IMR-90 (cell line): ENCODE data around the gene PSMA4. TPM values are rescaled to one million over a fixed set of nuclear protein-coding genes. Genes with fewer than 3 reads are reported as not detected.
A peak's percentile ranks its signal among the peaks of the same experiment; 100 is the strongest.

Experiments
- ATAC-seq: fragments of 200-7000 bp; cut with Tn5 transposase; 2 replicates; pipeline ENCODE4 v1.9.1; 2020; ENCODE audit warnings: low read depth, mild to moderate bottlenecking, moderate library complexity
- BruUV-seq: library from RNA; stranded (reverse); fragments of 400-500 nt; replicated peaks from 2 replicates; lab custom pipeline; 2021; lab: Mats Ljungman, UMichigan
- CTCF ChIA-PET: fragments of 300-600 bp; formaldehyde crosslinking; extraction: SDS; loops from one replicate; lab custom pipeline; 2021; ENCODE audit warnings: antibody characterized with exemption; lab: Yijun Ruan, JAX
- POLR2A ChIA-PET: fragments of 300-600 bp; sonication (Branson Sonifier 250); formaldehyde crosslinking; loops from one replicate; lab custom pipeline; 2022; ENCODE audit warnings: antibody characterized with exemption; ENCODE audit not compliant: unreplicated experiment; lab: Charles Lee
- DNase-seq: peaks from one replicate; pipeline ENCODE4 v3.0.0; 2013
- H2AFZ ChIP-seq: replicated peaks from 2 replicates; pipeline ENCODE3; 2013; ENCODE audit warnings: low read length, mild to moderate bottlenecking; ENCODE audit not compliant: poor library complexity
- H2AK5ac ChIP-seq: 2 replicates; pipeline ENCODE4 v1.6.1; 2013; ENCODE audit warnings: low read depth, low read length, inconsistent platforms
- H2AK9ac ChIP-seq: replicated peaks from 2 replicates; pipeline ENCODE3; 2013; ENCODE audit warnings: mild to moderate bottlenecking, low read depth, low read length, moderate library complexity; ENCODE audit not compliant: poor library complexity
- H2BK120ac ChIP-seq: 2 replicates; pipeline ENCODE4 v1.6.1; 2013; ENCODE audit warnings: low read depth, low read length, inconsistent platforms
- H2BK15ac ChIP-seq: 3 replicates; pipeline ENCODE4 v1.6.1; 2013; ENCODE audit warnings: low read depth, low read length, inconsistent platforms
- H2BK20ac ChIP-seq: 2 replicates; pipeline ENCODE4 v1.6.1; 2013; ENCODE audit warnings: low read depth, mild to moderate bottlenecking, inconsistent platforms, low read length, moderate library complexity
- H2BK5ac ChIP-seq: 2 replicates; pipeline ENCODE4 v1.6.1; 2013; ENCODE audit warnings: mild to moderate bottlenecking, low read depth, low read length, inconsistent platforms; ENCODE audit not compliant: poor library complexity, severe bottlenecking
- H3K14ac ChIP-seq: replicated peaks from 2 replicates; pipeline ENCODE4 v1.6.1; 2013; ENCODE audit warnings: low read depth, low read length, inconsistent platforms
- H3K18ac ChIP-seq: 2 replicates; pipeline ENCODE4 v1.6.1; 2013; ENCODE audit warnings: low read depth, low read length, control low read depth
- H3K23ac ChIP-seq: 2 replicates; pipeline ENCODE4 v1.6.1; 2013; ENCODE audit warnings: low read depth, low read length, inconsistent platforms
- H3K27ac ChIP-seq: 2 replicates; pipeline ENCODE4 v1.5.1; 2013; ENCODE audit warnings: mild to moderate bottlenecking, control low read depth, low read length; ENCODE audit not compliant: insufficient read depth
- H3K27me3 ChIP-seq: 2 replicates; pipeline ENCODE4 v1.6.1; 2013; ENCODE audit warnings: low read length; ENCODE audit not compliant: control insufficient read depth, insufficient read depth
- H3K36me3 ChIP-seq: 2 replicates; pipeline ENCODE4 v1.6.1; 2013; ENCODE audit warnings: low read length, mixed read lengths; ENCODE audit not compliant: control insufficient read depth, insufficient read depth
- H3K4ac ChIP-seq: 2 replicates; pipeline ENCODE4 v1.6.1; 2013; ENCODE audit warnings: low read depth, low read length, inconsistent platforms
- H3K4me1 ChIP-seq: 2 replicates; pipeline ENCODE4 v1.6.1; 2013; ENCODE audit warnings: low read length, mixed read lengths; ENCODE audit not compliant: control insufficient read depth, insufficient read depth
- H3K4me2 ChIP-seq: 2 replicates; pipeline ENCODE4 v1.6.1; 2013; ENCODE audit warnings: low read depth, mild to moderate bottlenecking, control low read depth, low read length, moderate library complexity
- H3K4me3 ChIP-seq: 2 replicates; pipeline ENCODE4 v1.5.1; 2013; ENCODE audit warnings: low read depth, mild to moderate bottlenecking, control low read depth, low read length, moderate library complexity; ENCODE audit not compliant: insufficient read depth
- H3K56ac ChIP-seq: 2 replicates; pipeline ENCODE4 v1.6.1; 2013; ENCODE audit warnings: low read length, inconsistent platforms; ENCODE audit not compliant: insufficient read depth; ENCODE audit errors: extremely low read depth
- H3K79me1 ChIP-seq, 2 experiments: 2 replicates each; pipeline ENCODE4 v1.6.1; 2013; ENCODE audit warnings: low read length in 2 of 2, inconsistent platforms in 1 of 2, low read depth in 1 of 2
- H3K9ac ChIP-seq: 2 replicates; pipeline ENCODE4 v1.6.1; 2013; ENCODE audit warnings: low read depth, low read length, control low read depth
- H3K9me1 ChIP-seq: 2 replicates; pipeline ENCODE4 v1.6.1; 2013; ENCODE audit warnings: low read length, inconsistent platforms; ENCODE audit not compliant: insufficient read depth
- H3K9me3 ChIP-seq: 2 replicates; pipeline ENCODE4 v1.6.1; 2013; ENCODE audit warnings: low read length; ENCODE audit not compliant: control insufficient read depth, insufficient read depth
- H4K20me1 ChIP-seq: 2 replicates; pipeline ENCODE4 v1.6.1; 2013; ENCODE audit warnings: low read length, inconsistent platforms; ENCODE audit not compliant: insufficient read depth
- H4K5ac ChIP-seq: 2 replicates; pipeline ENCODE4 v1.6.1; 2013; ENCODE audit warnings: mild to moderate bottlenecking, low read depth, low read length, control low read depth
- H4K8ac ChIP-seq, 2 experiments: 2 replicates each; pipeline ENCODE4 v1.6.1; 2013; ENCODE audit warnings: low read depth in 2 of 2, low read length in 2 of 2, control low read depth in 1 of 2, inconsistent platforms in 1 of 2
- H4K91ac ChIP-seq: 2 replicates; pipeline ENCODE4 v1.6.1; 2013; ENCODE audit warnings: low read depth, low read length, inconsistent platforms; ENCODE audit not compliant: insufficient read depth
- CHD1 ChIP-seq: IDR thresholded peaks from 2 replicates; pipeline ENCODE4 v1.6.1; 2012; ENCODE audit warnings: low read depth, low read length, improper control_type of control experiment
- FOS ChIP-seq: fragments of 150-350 bp; IDR thresholded peaks from 2 replicates; pipeline ENCODE4 v1.6.1; 2016; ENCODE audit warnings: low read depth, low read length
- MAFK ChIP-seq: IDR thresholded peaks from 2 replicates; pipeline ENCODE4 v1.6.1; 2012; ENCODE audit warnings: low read depth, low read length, improper control_type of control experiment
- MAZ ChIP-seq: IDR thresholded peaks from 2 replicates; pipeline ENCODE4 v1.6.1; 2012; ENCODE audit warnings: low read depth, mild to moderate bottlenecking, low read length, improper control_type of control experiment, moderate library complexity, borderline replicate concordance
- MXI1 ChIP-seq: IDR thresholded peaks from 2 replicates; pipeline ENCODE4 v1.6.1; 2012; ENCODE audit warnings: low read depth, mild to moderate bottlenecking, low read length, moderate library complexity, borderline replicate concordance
- NFE2L2 ChIP-seq: fragments of 150-350 bp; IDR thresholded peaks from 2 replicates; pipeline ENCODE4 v1.6.1; 2016; ENCODE audit warnings: low read depth, mild to moderate bottlenecking, low read length
- POLR2A ChIP-seq: IDR thresholded peaks from 2 replicates; pipeline ENCODE4 v1.6.1; 2012; ENCODE audit warnings: mild to moderate bottlenecking, low read depth, low read length
- RAD21 ChIP-seq: IDR thresholded peaks from 2 replicates; pipeline ENCODE4 v1.6.1; 2012; ENCODE audit warnings: low read length, improper control_type of control experiment
- SMC3 ChIP-seq: fragments of 150-350 bp; IDR thresholded peaks from 2 replicates; pipeline ENCODE4 v1.6.1; 2016; ENCODE audit warnings: low read depth, mild to moderate bottlenecking, antibody characterized with exemption, low read length, moderate library complexity
- WGBS, 2 experiments: methylation state at CpG; one replicate each; pipeline versions ENCODE4 v1.1.5 to v1.1.7; 2013; ENCODE audit warnings: missing lambda C conversion rate in 2 of 2; ENCODE audit not compliant: insufficient read length in 1 of 2; ENCODE audit errors: extremely low coverage in 2 of 2; 5-methylcytosine and 5-hydroxymethylcytosine counted together
- dilution Hi-C: fragments of 300-500 bp; cut with HindIII; formaldehyde crosslinking; loops from one replicate; pipeline ENCODE4 v1.14.3; 2018; ENCODE audit warnings: low sequenced_read_pairs; ENCODE audit not compliant: unreplicated experiment
- in situ Hi-C: fragments of 300-500 bp; cut with MboI; formaldehyde crosslinking; loops from 3 replicates; pipeline ENCODE4 v1.14.3; 2019; ENCODE audit warnings: low sequenced_read_pairs, inconsistent platforms, mixed read lengths
- intact Hi-C: fragments of 100-400 bp; cut with micrococcal nuclease; formaldehyde crosslinking; loops from 2 replicates; pipeline ENCODE4 v1.10.0; 2022
- polyA plus RNA-seq, 3 experiments: library from polyadenylated mRNA; depleted of rRNA; stranded (reverse); fragments of >200 nt; gene quantifications; 2 replicates each; pipeline ENCODE4 v1.2.3, GENCODE V29; 2012; ENCODE audit warnings: low replicate concordance in 1 of 3
- total RNA-seq: library from RNA; depleted of rRNA; stranded (reverse); fragments of >200 nt; gene quantifications from 2 replicates; pipeline ENCODE4 v1.2.3, GENCODE V29; 2012
- TF ChIP-seq, protein P1 (sequence below): fragments of 150-350 bp; IDR thresholded peaks from 2 replicates; pipeline ENCODE4 v1.6.1; 2017; ENCODE audit warnings: mild to moderate bottlenecking, antibody characterized with exemption, low read length, low read depth
- TF ChIP-seq, protein P2 (sequence below): conservative IDR thresholded peaks from 2 replicates; pipeline ENCODE4 v1.5.1; 2012; ENCODE audit warnings: mild to moderate bottlenecking, low read depth, low read length, improper control_type of control experiment
- TF ChIP-seq, protein P3 (sequence below): fragments of 150-350 bp; IDR thresholded peaks from 2 replicates; pipeline ENCODE4 v1.6.1; 2016; ENCODE audit warnings: low read depth, mild to moderate bottlenecking, low read length, moderate library complexity, borderline replicate concordance

PSMA4 gene
- total and polyA plus RNA-seq, 2 of the 4 experiments (the other 2 are of a cell fraction), result 208 to 239 TPM

DNA sequence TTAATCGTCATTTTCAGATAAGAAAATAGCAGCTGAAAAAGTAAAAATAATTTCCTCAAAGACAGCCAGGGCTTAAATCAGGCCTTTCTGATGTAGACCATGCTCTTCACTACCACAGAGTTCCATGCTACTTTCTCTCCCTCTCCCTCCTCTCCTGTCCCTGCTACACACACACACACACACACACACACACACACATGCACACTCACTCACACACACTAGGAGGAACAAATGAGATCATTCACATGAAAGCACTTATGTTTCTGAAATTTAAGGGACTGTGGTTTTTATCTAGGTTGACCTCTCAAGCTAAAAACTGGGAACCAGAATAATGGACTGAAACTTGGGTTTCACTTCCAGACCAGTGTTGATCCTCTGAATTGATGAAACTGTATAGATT, 4.1 kb upstream of the PSMA4 start:
- Histone ChIP-seq H3K9ac (no peak overlapping the region), H2BK120ac (no peak overlapping the region), H3K79me1 (peaks cover 4 to 9% of the 10 kb centered on the region in 2 experiments; a peak in 3 of 4 replicates), H3K56ac (no peak overlapping the region), H3K9me3 (no peaks in the 10 kb centered on the region), H4K91ac (no peak overlapping the region), H2AK5ac (no peak overlapping the region), H3K23ac (no peak overlapping the region), H4K8ac (no peak overlapping the region), H3K4me3 (no peak overlapping the region), H3K36me3 (no peaks in the 10 kb centered on the region), H4K5ac (no peak overlapping the region), H2AK9ac (no peak overlapping the region), H3K4me1 (no peaks in the 10 kb centered on the region), H3K27ac (no peak overlapping the region), H4K20me1 (peaks cover 5% of the 10 kb centered on the region; the same call in 1 of the 2 replicates), H2BK20ac (no peak overlapping the region), H3K4ac (no peak overlapping the region), H2AFZ (no peak overlapping the region), H3K4me2 (no peak overlapping the region), H3K14ac (no peak overlapping the region), H3K27me3 (no peaks in the 10 kb centered on the region), H2BK15ac (no peak overlapping the region), H3K18ac (no peak overlapping the region), H3K9me1 (0 out of 2 replicates have a peak, but pooled peaks cover 2% of the 10 kb centered on the region), H2BK5ac (no peak overlapping the region)
- BruUV-seq, result no TSS peak
- no CpG with 5 or more reads among the region's 1 CpG for WGBS, 2 experiments
- TF ChIP-seq CHD1 (no peak), NFE2L2 (no peak), FOS (no peak), SMC3 (no peak), MAFK (no peak), POLR2A (no peak), RAD21 (no peak), MAZ (no peak), MXI1 (no peak)
- TF ChIP-seq, protein P1, sequence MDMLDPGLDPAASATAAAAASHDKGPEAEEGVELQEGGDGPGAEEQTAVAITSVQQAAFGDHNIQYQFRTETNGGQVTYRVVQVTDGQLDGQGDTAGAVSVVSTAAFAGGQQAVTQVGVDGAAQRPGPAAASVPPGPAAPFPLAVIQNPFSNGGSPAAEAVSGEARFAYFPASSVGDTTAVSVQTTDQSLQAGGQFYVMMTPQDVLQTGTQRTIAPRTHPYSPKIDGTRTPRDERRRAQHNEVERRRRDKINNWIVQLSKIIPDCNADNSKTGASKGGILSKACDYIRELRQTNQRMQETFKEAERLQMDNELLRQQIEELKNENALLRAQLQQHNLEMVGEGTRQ, result no peak
- TF ChIP-seq, protein P2, sequence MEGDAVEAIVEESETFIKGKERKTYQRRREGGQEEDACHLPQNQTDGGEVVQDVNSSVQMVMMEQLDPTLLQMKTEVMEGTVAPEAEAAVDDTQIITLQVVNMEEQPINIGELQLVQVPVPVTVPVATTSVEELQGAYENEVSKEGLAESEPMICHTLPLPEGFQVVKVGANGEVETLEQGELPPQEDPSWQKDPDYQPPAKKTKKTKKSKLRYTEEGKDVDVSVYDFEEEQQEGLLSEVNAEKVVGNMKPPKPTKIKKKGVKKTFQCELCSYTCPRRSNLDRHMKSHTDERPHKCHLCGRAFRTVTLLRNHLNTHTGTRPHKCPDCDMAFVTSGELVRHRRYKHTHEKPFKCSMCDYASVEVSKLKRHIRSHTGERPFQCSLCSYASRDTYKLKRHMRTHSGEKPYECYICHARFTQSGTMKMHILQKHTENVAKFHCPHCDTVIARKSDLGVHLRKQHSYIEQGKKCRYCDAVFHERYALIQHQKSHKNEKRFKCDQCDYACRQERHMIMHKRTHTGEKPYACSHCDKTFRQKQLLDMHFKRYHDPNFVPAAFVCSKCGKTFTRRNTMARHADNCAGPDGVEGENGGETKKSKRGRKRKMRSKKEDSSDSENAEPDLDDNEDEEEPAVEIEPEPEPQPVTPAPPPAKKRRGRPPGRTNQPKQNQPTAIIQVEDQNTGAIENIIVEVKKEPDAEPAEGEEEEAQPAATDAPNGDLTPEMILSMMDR, result no peak
- TF ChIP-seq, protein P3, sequence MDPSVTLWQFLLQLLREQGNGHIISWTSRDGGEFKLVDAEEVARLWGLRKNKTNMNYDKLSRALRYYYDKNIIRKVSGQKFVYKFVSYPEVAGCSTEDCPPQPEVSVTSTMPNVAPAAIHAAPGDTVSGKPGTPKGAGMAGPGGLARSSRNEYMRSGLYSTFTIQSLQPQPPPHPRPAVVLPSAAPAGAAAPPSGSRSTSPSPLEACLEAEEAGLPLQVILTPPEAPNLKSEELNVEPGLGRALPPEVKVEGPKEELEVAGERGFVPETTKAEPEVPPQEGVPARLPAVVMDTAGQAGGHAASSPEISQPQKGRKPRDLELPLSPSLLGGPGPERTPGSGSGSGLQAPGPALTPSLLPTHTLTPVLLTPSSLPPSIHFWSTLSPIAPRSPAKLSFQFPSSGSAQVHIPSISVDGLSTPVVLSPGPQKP, result no peak
- CTCF ChIA-PET, result no interaction called here
- dilution Hi-C loops (no loop called here), in situ Hi-C loops (no loop called here), intact Hi-C loops (no loop called here)
- ATAC-seq (no peak), DNase-seq (peak; percentile 37)
- POLR2A ChIA-PET, result interaction anchor here (0.5 kb wide), 1 partner anchor 99 kb away, joined by 3 read pairs; no protein-coding TSS in a partner anchor
